HUES6 (cell line): ENCODE results near the gene SPATA31A1.
"Not testable (repeated sequence)": the region's sequence is repeated elsewhere in the genome, so short reads cannot be mapped to it uniquely, and the experiment has no call there.

Source experiments
- H3K27ac ChIP-seq: 2 replicates; pipeline ENCODE4 v1.7.0; 2013; ENCODE audit warnings: low read depth, mild to moderate bottlenecking, low read length, inconsistent platforms
- H3K27me3 ChIP-seq: 2 replicates; pipeline ENCODE4 v1.6.1; 2013; ENCODE audit warnings: low read length; ENCODE audit not compliant: control insufficient read depth, insufficient read depth
- H3K36me3 ChIP-seq: 2 replicates; pipeline ENCODE4 v1.6.1; 2013; ENCODE audit warnings: low read length; ENCODE audit not compliant: control insufficient read depth, insufficient read depth
- H3K4me1 ChIP-seq: 2 replicates; pipeline ENCODE4 v1.6.1; 2013; ENCODE audit warnings: low read length; ENCODE audit not compliant: control insufficient read depth, insufficient read depth
- H3K4me3 ChIP-seq: 2 replicates; pipeline ENCODE4 v1.5.1; 2013; ENCODE audit warnings: low read depth, low read length
- H3K9ac ChIP-seq: one replicate; pipeline ENCODE4 v1.6.1; 2013; ENCODE audit warnings: mild to moderate bottlenecking, low read length
- H3K9me3 ChIP-seq: 2 replicates; pipeline ENCODE4 v1.6.1; 2013; ENCODE audit warnings: low read depth, low read length; ENCODE audit not compliant: control insufficient read depth, insufficient read depth

SPATA31A1 gene

GRCh38 chr9:39355369-39355768 lies at the start of gene SPATA31A1:
Gene SPATA31A1 (plus strand): TSS chr9:39355669. CDS start chr9:39355731, 62 bp downstream.
- H3K4me1 ChIP-seq, H3K27me3 ChIP-seq, H3K4me3 ChIP-seq, H3K9me3 ChIP-seq, H3K36me3 ChIP-seq, H3K27ac ChIP-seq, H3K9ac ChIP-seq: not testable (repeated sequence)

DNA sequence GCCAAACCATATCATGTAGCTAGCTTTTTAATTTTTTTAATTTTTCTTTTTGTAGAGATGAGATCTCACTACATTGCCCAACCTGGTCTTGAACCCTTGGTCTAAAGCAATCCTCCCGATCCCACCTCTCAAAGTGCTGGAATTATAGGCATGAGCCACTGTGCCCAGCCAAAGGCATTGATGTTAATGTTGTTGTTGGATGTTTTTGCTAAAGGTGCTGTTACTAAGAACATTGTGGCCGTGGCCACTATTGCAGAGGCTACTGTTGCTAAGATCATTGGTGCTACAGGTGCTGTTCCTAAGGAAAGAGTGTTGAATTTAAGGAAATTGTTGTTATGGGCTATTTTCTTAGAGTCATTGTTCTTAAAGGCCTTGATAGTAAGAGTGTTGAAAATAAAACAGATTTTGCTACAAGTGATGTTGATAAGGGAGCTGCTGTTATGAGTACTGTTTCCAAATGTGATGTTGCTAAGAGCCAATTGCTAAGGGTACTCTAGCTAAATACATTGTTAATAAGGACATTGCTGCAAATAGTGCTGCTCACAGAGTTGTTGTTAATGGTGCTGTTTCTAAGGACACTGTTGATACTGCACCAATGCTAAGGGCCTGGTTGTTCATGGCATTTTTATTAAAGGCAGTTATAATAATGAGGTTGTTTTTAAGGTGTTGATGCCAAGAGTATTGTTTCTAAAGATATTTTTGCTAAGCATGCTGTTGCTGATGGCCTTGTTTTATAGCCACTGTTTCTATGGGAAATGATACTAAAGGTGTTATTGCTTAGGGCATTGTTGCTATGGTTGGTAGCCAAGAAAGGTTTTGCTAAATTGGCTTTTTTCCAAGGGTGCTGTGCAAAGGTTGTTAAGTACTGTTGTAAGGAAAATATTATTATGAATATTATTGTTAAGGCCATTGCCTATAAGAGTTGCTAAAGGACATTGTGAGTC lies 52.1 kb downstream of the SPATA31A1 start:
- H3K9me3 ChIP-seq, H3K9ac ChIP-seq, H3K27me3 ChIP-seq, H3K36me3 ChIP-seq, H3K4me1 ChIP-seq, H3K27ac ChIP-seq, H3K4me3 ChIP-seq: not testable (repeated sequence)

- not testable (repeated sequence) for H3K36me3 ChIP-seq, H3K27ac ChIP-seq, H3K9ac ChIP-seq, H3K4me1 ChIP-seq, H3K9me3 ChIP-seq, H3K27me3 ChIP-seq, H3K4me3 ChIP-seq
Observed at GRCh38 chr9:39411254-39411940, 55.9 kb downstream of the SPATA31A1 start.
